SK-N-SH treated with all-trans-retinoic acid at 6 μM for 48 hours (cell line): ENCODE results near the gene SLC6A3.

ENCODE experiments used
- ATAC-seq: fragments of 200-7000 bp; cut with Tn5 transposase; 3 replicates; pipeline ENCODE4 v1.9.1; 2020; ENCODE audit warnings: mild to moderate bottlenecking, moderate library complexity
- ARNTL ChIP-seq: fragments of 450-650 bp; formaldehyde crosslinking; IDR thresholded peaks from 2 replicates; pipeline ENCODE4 v1.5.0; 2020; ENCODE audit warnings: low read depth, mild to moderate bottlenecking, moderate library complexity, borderline replicate concordance
- BACH2 ChIP-seq: fragments of 250-450 bp; sonication (Bioruptor Pico); IDR thresholded peaks from 2 replicates; pipeline ENCODE4 v1.9.0; 2021; ENCODE audit warnings: mild to moderate bottlenecking, borderline replicate concordance
- CREB5 ChIP-seq: fragments of 250-450 bp; sonication (Bioruptor Pico); IDR thresholded peaks from 2 replicates; pipeline ENCODE4 v1.5.1; 2020; ENCODE audit warnings: low read depth, mild to moderate bottlenecking, moderate library complexity
- CSDC2 ChIP-seq: fragments of 250-450 bp; sonication (Bioruptor Pico); IDR thresholded peaks from 2 replicates; pipeline ENCODE4 v1.5.0; 2020; ENCODE audit warnings: mild to moderate bottlenecking, moderate library complexity
- ESRRG ChIP-seq: fragments of 250-450 bp; sonication (Bioruptor Pico); IDR thresholded peaks from 2 replicates; pipeline ENCODE4 v1.6.1; 2021; ENCODE audit warnings: mild to moderate bottlenecking
- GLIS3 ChIP-seq: fragments of 250-450 bp; sonication (Bioruptor Pico); IDR thresholded peaks from 2 replicates; pipeline ENCODE4 v1.5.0; 2020; ENCODE audit warnings: mild to moderate bottlenecking, moderate library complexity
- ISL1 ChIP-seq: fragments of 250-450 bp; sonication (Bioruptor Pico); IDR thresholded peaks from 2 replicates; pipeline ENCODE4 v2.1.2; 2022; ENCODE audit warnings: mild to moderate bottlenecking, moderate library complexity
- OSR1 ChIP-seq: fragments of 250-450 bp; sonication (Bioruptor Pico); IDR thresholded peaks from 2 replicates; pipeline ENCODE4 v1.8.0; 2022; ENCODE audit warnings: moderate library complexity, mild to moderate bottlenecking, inconsistent platforms
- PATZ1 ChIP-seq: fragments of 250-450 bp; sonication (Bioruptor Pico); IDR thresholded peaks from 2 replicates; pipeline ENCODE4 v1.8.0; 2020; ENCODE audit warnings: mild to moderate bottlenecking, moderate library complexity, borderline replicate concordance
- POU6F1 ChIP-seq: fragments of 250-450 bp; sonication (Bioruptor Pico); IDR thresholded peaks from 2 replicates; pipeline ENCODE4 v1.8.0; 2021; ENCODE audit warnings: low read depth, mild to moderate bottlenecking, moderate library complexity, borderline replicate concordance
- PPARA ChIP-seq: fragments of 250-450 bp; sonication (Bioruptor Pico); IDR thresholded peaks from 2 replicates; pipeline ENCODE4 v1.5.0; 2020; ENCODE audit warnings: mild to moderate bottlenecking, borderline replicate concordance
- RARB ChIP-seq: fragments of 250-450 bp; sonication (Bioruptor Pico); IDR thresholded peaks from 2 replicates; pipeline ENCODE4 v1.8.0; 2021; ENCODE audit warnings: mild to moderate bottlenecking, moderate library complexity
- SNAI2 ChIP-seq: fragments of 250-450 bp; sonication (Bioruptor Pico); IDR thresholded peaks from 2 replicates; pipeline ENCODE4 v1.5.0; 2020; ENCODE audit warnings: mild to moderate bottlenecking, moderate library complexity
- TCF4 ChIP-seq: fragments of 250-450 bp; sonication (Bioruptor Pico); IDR thresholded peaks from 2 replicates; pipeline ENCODE4 v1.8.0; 2021; ENCODE audit warnings: mild to moderate bottlenecking, moderate library complexity, borderline replicate concordance
- TOX ChIP-seq: fragments of 250-450 bp; sonication (Bioruptor Pico); IDR thresholded peaks from 2 replicates; pipeline ENCODE4 v1.8.0; 2021; ENCODE audit warnings: mild to moderate bottlenecking, moderate library complexity, borderline replicate concordance
- ZC3H10 ChIP-seq: fragments of 250-450 bp; sonication (Bioruptor Pico); IDR thresholded peaks from 2 replicates; pipeline ENCODE4 v1.5.1; 2021; ENCODE audit warnings: mild to moderate bottlenecking, moderate library complexity
- ZFP3 ChIP-seq: fragments of 250-450 bp; sonication (Bioruptor Pico); IDR thresholded peaks from 2 replicates; pipeline ENCODE4 v1.5.0; 2020; ENCODE audit warnings: mild to moderate bottlenecking, moderate library complexity
- ZFP30 ChIP-seq: fragments of 450-650 bp; formaldehyde crosslinking; IDR thresholded peaks from 2 replicates; pipeline ENCODE4 v1.5.0; 2022; ENCODE audit warnings: mild to moderate bottlenecking, moderate library complexity
- ZNF70 ChIP-seq: fragments of 450-650 bp; formaldehyde crosslinking; IDR thresholded peaks from 2 replicates; pipeline ENCODE4 v1.5.0; 2020; ENCODE audit warnings: mild to moderate bottlenecking, moderate library complexity
- ZNF8 ChIP-seq: fragments of 450-650 bp; formaldehyde crosslinking; IDR thresholded peaks from 2 replicates; pipeline ENCODE4 v1.5.0; 2020; ENCODE audit warnings: mild to moderate bottlenecking, moderate library complexity
- TF ChIP-seq, protein P1 (sequence below): fragments of 250-450 bp; sonication (Bioruptor Pico); IDR thresholded peaks from 2 replicates; pipeline ENCODE4 v1.5.0; 2020; ENCODE audit warnings: mild to moderate bottlenecking, moderate library complexity

The SLC6A3 gene

GRCh38 chr5:1483856-1484729, 38.9 kb upstream of the SLC6A3 start:
- no peak for ATAC-seq
- TF ChIP-seq TCF4 (no peak), ZNF70 (no peak), PATZ1 (CRISPR knock-in tag) (no peak), ISL1 (CRISPR knock-in tag) (no peak), CSDC2 (CRISPR knock-in tag) (no peak), POU6F1 (no peak), ARNTL (no peak), TOX (no peak)

GRCh38 chr5:1483064-1483463, 37.8 kb upstream of the SLC6A3 start:
- no peak for ATAC-seq
- TF ChIP-seq ISL1 (CRISPR knock-in tag): no peak
- TF ChIP-seq OSR1: no peak
- TF ChIP-seq ARNTL: no peak
- no peak for TF ChIP-seq ZNF70
- no peak for TF ChIP-seq ZFP3 (CRISPR knock-in tag)
- TF ChIP-seq, protein P1, sequence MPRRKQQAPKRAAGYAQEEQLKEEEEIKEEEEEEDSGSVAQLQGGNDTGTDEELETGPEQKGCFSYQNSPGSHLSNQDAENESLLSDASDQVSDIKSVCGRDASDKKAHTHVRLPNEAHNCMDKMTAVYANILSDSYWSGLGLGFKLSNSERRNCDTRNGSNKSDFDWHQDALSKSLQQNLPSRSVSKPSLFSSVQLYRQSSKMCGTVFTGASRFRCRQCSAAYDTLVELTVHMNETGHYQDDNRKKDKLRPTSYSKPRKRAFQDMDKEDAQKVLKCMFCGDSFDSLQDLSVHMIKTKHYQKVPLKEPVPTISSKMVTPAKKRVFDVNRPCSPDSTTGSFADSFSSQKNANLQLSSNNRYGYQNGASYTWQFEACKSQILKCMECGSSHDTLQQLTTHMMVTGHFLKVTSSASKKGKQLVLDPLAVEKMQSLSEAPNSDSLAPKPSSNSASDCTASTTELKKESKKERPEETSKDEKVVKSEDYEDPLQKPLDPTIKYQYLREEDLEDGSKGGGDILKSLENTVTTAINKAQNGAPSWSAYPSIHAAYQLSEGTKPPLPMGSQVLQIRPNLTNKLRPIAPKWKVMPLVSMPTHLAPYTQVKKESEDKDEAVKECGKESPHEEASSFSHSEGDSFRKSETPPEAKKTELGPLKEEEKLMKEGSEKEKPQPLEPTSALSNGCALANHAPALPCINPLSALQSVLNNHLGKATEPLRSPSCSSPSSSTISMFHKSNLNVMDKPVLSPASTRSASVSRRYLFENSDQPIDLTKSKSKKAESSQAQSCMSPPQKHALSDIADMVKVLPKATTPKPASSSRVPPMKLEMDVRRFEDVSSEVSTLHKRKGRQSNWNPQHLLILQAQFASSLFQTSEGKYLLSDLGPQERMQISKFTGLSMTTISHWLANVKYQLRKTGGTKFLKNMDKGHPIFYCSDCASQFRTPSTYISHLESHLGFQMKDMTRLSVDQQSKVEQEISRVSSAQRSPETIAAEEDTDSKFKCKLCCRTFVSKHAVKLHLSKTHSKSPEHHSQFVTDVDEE (CRISPR knock-in tag): no peak
- no peak for TF ChIP-seq PPARA
- TF ChIP-seq POU6F1: no peak
- no peak for TF ChIP-seq TCF4
- TF ChIP-seq CREB5: no peak
- no peak for TF ChIP-seq SNAI2 (CRISPR knock-in tag)
- TF ChIP-seq ZFP30 (CRISPR knock-in tag): no peak
- TF ChIP-seq, all 23 proteins: peak for 0

GRCh38 chr5:1481959-1482331, 36.7 kb upstream of the SLC6A3 start:
- no peak for ATAC-seq
- no peak for TF ChIP-seq ZFP30 (CRISPR knock-in tag)
- no peak for TF ChIP-seq ARNTL
- TF ChIP-seq ZNF8: no peak
- TF ChIP-seq BACH2: no peak
- no peak for TF ChIP-seq TOX
- no peak for TF ChIP-seq CSDC2 (CRISPR knock-in tag)
- no peak for TF ChIP-seq ISL1 (CRISPR knock-in tag)
- no peak for TF ChIP-seq PPARA
- no peak for TF ChIP-seq ZFP3 (CRISPR knock-in tag)
- no peak for TF ChIP-seq ESRRG (CRISPR knock-in tag)
- TF ChIP-seq GLIS3 (CRISPR knock-in tag): no peak
- TF ChIP-seq ZNF70: no peak
- TF ChIP-seq, protein P1 (CRISPR knock-in tag): no peak
- no peak for TF ChIP-seq SNAI2 (CRISPR knock-in tag)
- TF ChIP-seq TCF4: no peak
- no peak for TF ChIP-seq RARB (CRISPR knock-in tag)
- no peak for TF ChIP-seq ZC3H10 (CRISPR knock-in tag)
